CD4-positive, alpha-beta T cell treated with Interleukin-12 subunit alpha and Interleukin-12 subunit beta, for 1 hour (primary cell): Measurements from ENCODE around the gene MAP3K1.
"Not testable (repeated sequence)": the region's sequence is repeated elsewhere in the genome, so short reads cannot be mapped to it uniquely, and the experiment has no call there.

Source experiments
- DNase-seq: peaks from one replicate; pipeline ENCODE4 v3.0.0-alpha.2; 2020

MAP3K1 gene

GRCh38 chr5:56814963-56815657, at the start of gene MAP3K1:
Gene MAP3K1 (plus strand): TSS chr5:56815549. CDS start chr5:56815574, 25 bp downstream.
- DNase-seq = peak; percentile 85

GRCh38 chr5:56766926-56767325, 48.4 kb upstream of the MAP3K1 start:
- no peak for DNase-seq

- DNase-seq = no peak
These were observed 45.3 kb upstream of the MAP3K1 start for GRCh38 chr5:56769875-56770604.

- no peak for DNase-seq
These were observed 42.6 kb upstream of the MAP3K1 start for GRCh38 chr5:56772767-56773166.

- no peak for DNase-seq
These were observed 40.4 kb upstream of the MAP3K1 start for GRCh38 chr5:56774957-56775356.

GRCh38 chr5:56776212-56776846, 39.0 kb upstream of the MAP3K1 start:
- DNase-seq = not testable (repeated sequence)

- DNase-seq = no peak
These were observed 32.1 kb upstream of the MAP3K1 start for GRCh38 chr5:56783261-56783660.

GRCh38 chr5:56786346-56786745, 29.0 kb upstream of the MAP3K1 start:
- no peak for DNase-seq

- no peak for DNase-seq
These were observed 24.0 kb upstream of the MAP3K1 start for GRCh38 chr5:56791396-56791795.

GRCh38 chr5:56798521-56798920, 16.8 kb upstream of the MAP3K1 start:
- DNase-seq = no peak

- DNase-seq = no peak
These were observed 15.2 kb upstream of the MAP3K1 start for GRCh38 chr5:56800186-56800585.

GRCh38 chr5:56801256-56801655, 14.1 kb upstream of the MAP3K1 start:
- no peak for DNase-seq

- DNase-seq = no peak
These were observed 13.1 kb upstream of the MAP3K1 start for GRCh38 chr5:56802205-56802604.

GRCh38 chr5:56803025-56803424, 12.3 kb upstream of the MAP3K1 start:
- DNase-seq = no peak

GRCh38 chr5:56803894-56804293, 11.5 kb upstream of the MAP3K1 start:
- DNase-seq = no peak

GRCh38 chr5:56807679-56808078, 7.7 kb upstream of the MAP3K1 start:
- DNase-seq = no peak

- no peak for DNase-seq
These were observed 7.1 kb upstream of the MAP3K1 start for GRCh38 chr5:56808211-56808610.

- DNase-seq = no peak
These were observed 4.5 kb upstream of the MAP3K1 start for GRCh38 chr5:56810826-56811225.

- DNase-seq = no peak
These were observed 3.2 kb upstream of the MAP3K1 start for GRCh38 chr5:56812110-56812509.

GRCh38 chr5:56813302-56813701, 2.0 kb upstream of the MAP3K1 start:
- DNase-seq = no peak

GRCh38 chr5:56814361-56814962, 887 bp upstream of the MAP3K1 start:
- peak; percentile 39 for DNase-seq

GRCh38 chr5:56815658-56816545, 553 bp downstream of the MAP3K1 start:
- DNase-seq = peak; percentile 37
